ENCODE results near the gene NUP210. TPM values are rescaled to one million over a fixed set of nuclear protein-coding genes. Genes with fewer than 3 reads are reported as not detected.
A peak's percentile ranks its signal among the peaks of the same experiment; 100 is the strongest.

NUP210 gene
- total and polyA plus RNA-seq, 2 experiments from 2014 or later, result 13.8 to 73.9 TPM

DNA sequence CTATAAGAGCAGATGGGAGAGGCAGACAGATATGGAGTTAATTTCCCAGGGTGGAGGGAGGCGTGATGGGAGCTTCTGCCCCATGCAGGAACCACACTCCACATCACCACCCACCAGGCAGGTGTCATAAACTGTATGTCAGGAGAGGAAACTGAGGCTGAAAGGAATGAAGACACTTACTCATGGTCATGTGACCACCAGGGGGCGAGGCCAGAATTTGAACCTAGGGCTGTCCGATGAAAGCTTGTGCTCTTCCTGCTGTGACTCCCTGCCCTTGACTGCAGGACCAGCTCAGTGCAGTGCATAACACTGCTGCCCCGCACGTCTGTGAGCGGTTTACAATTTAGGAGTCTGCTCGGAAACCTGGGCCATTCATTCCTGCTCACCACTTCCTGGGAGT, 28.8 kb downstream of the NUP210 start:
- H3K27me3 ChIP-seq (ENCODE audit: insufficient read depth), result no peaks in the 10 kb centered on the region
- H3K27ac ChIP-seq (ENCODE audit: low read depth), result no peak overlapping the region
- H3K27me3 Mint-ChIP-seq (ENCODE audit: insufficient read depth, low read depth, poor library complexity), result peaks cover 2% of the 10 kb centered on the region
- H3K36me3 Mint-ChIP-seq (ENCODE audit: low read depth), result peaks cover 58% of the 10 kb centered on the region
- ATAC-seq (peak; percentile 47; the same call in 2 of the 3 replicates), DNase-seq (ENCODE audit: low spot score) (peak; percentile 20)
- H3K27ac Mint-ChIP-seq, result peak overlapping the region; percentile 70; the same call in 1 of the 2 replicates
- TF ChIP-seq, protein P1, sequence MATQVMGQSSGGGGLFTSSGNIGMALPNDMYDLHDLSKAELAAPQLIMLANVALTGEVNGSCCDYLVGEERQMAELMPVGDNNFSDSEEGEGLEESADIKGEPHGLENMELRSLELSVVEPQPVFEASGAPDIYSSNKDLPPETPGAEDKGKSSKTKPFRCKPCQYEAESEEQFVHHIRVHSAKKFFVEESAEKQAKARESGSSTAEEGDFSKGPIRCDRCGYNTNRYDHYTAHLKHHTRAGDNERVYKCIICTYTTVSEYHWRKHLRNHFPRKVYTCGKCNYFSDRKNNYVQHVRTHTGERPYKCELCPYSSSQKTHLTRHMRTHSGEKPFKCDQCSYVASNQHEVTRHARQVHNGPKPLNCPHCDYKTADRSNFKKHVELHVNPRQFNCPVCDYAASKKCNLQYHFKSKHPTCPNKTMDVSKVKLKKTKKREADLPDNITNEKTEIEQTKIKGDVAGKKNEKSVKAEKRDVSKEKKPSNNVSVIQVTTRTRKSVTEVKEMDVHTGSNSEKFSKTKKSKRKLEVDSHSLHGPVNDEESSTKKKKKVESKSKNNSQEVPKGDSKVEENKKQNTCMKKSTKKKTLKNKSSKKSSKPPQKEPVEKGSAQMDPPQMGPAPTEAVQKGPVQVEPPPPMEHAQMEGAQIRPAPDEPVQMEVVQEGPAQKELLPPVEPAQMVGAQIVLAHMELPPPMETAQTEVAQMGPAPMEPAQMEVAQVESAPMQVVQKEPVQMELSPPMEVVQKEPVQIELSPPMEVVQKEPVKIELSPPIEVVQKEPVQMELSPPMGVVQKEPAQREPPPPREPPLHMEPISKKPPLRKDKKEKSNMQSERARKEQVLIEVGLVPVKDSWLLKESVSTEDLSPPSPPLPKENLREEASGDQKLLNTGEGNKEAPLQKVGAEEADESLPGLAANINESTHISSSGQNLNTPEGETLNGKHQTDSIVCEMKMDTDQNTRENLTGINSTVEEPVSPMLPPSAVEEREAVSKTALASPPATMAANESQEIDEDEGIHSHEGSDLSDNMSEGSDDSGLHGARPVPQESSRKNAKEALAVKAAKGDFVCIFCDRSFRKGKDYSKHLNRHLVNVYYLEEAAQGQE (IDR thresholded peaks at IDR 0.05; ENCODE audit: unreplicated experiment), result no peak
- TF ChIP-seq, protein P2, sequence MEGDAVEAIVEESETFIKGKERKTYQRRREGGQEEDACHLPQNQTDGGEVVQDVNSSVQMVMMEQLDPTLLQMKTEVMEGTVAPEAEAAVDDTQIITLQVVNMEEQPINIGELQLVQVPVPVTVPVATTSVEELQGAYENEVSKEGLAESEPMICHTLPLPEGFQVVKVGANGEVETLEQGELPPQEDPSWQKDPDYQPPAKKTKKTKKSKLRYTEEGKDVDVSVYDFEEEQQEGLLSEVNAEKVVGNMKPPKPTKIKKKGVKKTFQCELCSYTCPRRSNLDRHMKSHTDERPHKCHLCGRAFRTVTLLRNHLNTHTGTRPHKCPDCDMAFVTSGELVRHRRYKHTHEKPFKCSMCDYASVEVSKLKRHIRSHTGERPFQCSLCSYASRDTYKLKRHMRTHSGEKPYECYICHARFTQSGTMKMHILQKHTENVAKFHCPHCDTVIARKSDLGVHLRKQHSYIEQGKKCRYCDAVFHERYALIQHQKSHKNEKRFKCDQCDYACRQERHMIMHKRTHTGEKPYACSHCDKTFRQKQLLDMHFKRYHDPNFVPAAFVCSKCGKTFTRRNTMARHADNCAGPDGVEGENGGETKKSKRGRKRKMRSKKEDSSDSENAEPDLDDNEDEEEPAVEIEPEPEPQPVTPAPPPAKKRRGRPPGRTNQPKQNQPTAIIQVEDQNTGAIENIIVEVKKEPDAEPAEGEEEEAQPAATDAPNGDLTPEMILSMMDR (conservative IDR thresholded peaks at IDR 0.05; ENCODE audit: low read depth in 2 of 2), result peak; percentile 32 to 41
- TF ChIP-seq, protein P3, sequence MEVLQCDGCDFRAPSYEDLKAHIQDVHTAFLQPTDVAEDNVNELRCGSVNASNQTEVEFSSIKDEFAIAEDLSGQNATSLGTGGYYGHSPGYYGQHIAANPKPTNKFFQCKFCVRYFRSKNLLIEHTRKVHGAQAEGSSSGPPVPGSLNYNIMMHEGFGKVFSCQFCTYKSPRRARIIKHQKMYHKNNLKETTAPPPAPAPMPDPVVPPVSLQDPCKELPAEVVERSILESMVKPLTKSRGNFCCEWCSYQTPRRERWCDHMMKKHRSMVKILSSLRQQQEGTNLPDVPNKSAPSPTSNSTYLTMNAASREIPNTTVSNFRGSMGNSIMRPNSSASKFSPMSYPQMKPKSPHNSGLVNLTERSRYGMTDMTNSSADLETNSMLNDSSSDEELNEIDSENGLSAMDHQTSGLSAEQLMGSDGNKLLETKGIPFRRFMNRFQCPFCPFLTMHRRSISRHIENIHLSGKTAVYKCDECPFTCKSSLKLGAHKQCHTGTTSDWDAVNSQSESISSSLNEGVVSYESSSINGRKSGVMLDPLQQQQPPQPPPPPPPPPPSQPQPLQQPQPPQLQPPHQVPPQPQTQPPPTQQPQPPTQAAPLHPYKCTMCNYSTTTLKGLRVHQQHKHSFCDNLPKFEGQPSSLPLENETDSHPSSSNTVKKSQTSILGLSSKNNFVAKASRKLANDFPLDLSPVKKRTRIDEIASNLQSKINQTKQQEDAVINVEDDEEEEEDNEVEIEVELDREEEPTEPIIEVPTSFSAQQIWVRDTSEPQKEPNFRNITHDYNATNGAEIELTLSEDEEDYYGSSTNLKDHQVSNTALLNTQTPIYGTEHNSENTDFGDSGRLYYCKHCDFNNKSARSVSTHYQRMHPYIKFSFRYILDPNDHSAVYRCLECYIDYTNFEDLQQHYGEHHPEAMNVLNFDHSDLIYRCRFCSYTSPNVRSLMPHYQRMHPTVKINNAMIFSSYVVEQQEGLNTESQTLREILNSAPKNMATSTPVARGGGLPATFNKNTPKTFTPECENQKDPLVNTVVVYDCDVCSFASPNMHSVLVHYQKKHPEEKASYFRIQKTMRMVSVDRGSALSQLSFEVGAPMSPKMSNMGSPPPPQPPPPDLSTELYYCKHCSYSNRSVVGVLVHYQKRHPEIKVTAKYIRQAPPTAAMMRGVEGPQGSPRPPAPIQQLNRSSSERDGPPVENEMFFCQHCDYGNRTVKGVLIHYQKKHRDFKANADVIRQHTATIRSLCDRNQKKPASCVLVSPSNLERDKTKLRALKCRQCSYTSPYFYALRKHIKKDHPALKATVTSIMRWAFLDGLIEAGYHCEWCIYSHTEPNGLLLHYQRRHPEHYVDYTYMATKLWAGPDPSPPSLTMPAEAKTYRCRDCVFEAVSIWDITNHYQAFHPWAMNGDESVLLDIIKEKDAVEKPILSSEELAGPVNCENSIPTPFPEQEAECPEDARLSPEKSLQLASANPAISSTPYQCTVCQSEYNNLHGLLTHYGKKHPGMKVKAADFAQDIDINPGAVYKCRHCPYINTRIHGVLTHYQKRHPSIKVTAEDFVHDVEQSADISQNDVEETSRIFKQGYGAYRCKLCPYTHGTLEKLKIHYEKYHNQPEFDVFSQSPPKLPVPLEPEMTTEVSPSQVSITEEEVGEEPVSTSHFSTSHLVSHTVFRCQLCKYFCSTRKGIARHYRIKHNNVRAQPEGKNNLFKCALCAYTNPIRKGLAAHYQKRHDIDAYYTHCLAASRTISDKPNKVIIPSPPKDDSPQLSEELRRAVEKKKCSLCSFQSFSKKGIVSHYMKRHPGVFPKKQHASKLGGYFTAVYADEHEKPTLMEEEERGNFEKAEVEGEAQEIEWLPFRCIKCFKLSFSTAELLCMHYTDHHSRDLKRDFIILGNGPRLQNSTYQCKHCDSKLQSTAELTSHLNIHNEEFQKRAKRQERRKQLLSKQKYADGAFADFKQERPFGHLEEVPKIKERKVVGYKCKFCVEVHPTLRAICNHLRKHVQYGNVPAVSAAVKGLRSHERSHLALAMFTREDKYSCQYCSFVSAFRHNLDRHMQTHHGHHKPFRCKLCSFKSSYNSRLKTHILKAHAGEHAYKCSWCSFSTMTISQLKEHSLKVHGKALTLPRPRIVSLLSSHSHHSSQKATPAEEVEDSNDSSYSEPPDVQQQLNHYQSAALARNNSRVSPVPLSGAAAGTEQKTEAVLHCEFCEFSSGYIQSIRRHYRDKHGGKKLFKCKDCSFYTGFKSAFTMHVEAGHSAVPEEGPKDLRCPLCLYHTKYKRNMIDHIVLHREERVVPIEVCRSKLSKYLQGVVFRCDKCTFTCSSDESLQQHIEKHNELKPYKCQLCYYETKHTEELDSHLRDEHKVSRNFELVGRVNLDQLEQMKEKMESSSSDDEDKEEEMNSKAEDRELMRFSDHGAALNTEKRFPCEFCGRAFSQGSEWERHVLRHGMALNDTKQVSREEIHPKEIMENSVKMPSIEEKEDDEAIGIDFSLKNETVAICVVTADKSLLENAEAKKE (CRISPR knock-in tag; IDR thresholded peaks at IDR 0.05), result no peak
- TF ChIP-seq ZNF114 (CRISPR knock-in tag; IDR thresholded peaks at IDR 0.05) (no peak), NANOG (IDR thresholded peaks at IDR 0.05; ENCODE audit: borderline replicate concordance) (no peak), ZNF331 (CRISPR knock-in tag; IDR thresholded peaks at IDR 0.05; ENCODE audit: low read depth) (no peak), POLR2AphosphoS5 (IDR thresholded peaks at IDR 0.05; ENCODE audit: low read depth) (no peak), EZH2phosphoT487 (IDR thresholded peaks at IDR 0.05; ENCODE audit: unreplicated experiment) (no peak)
- no peaks in the 10 kb centered on the region for H3K36me3 ChIP-seq (ENCODE audit: insufficient read depth)
- H4K20me1 ChIP-seq (replicated peaks; ENCODE audit: insufficient read depth), result no peaks in the 10 kb centered on the region
- H3F3A ChIP-seq (replicated peaks; ENCODE audit: low read depth), result no peaks in the 10 kb centered on the region
- no peaks in the 10 kb centered on the region for H3K4me1 ChIP-seq (ENCODE audit: insufficient read depth)
- H3K9me3 Mint-ChIP-seq, result no peaks in the 10 kb centered on the region; the same call in 2 of the 3 replicates
- no peak overlapping the region for H3K4me2 ChIP-seq
- no peak overlapping the region for H3K4me3 Mint-ChIP-seq
- no peaks in the 10 kb centered on the region for H3K79me2 ChIP-seq (replicated peaks; ENCODE audit: insufficient read depth)
- H3K4me3 ChIP-seq, result no peak overlapping the region
- peaks cover 15% of the 10 kb centered on the region for H3K4me1 Mint-ChIP-seq
- H2AFZ ChIP-seq, result no peak overlapping the region
- no peaks in the 10 kb centered on the region for H3K9me2 ChIP-seq (ENCODE audit: insufficient read depth)

Measured in GM23338 (cell line).